ENCODE measurements around the gene C5orf46.
A peak's percentile ranks its signal among the peaks of the same experiment; 100 is the strongest.
"Not testable (repeated sequence)": the region's sequence is repeated elsewhere in the genome, so short reads cannot be mapped to it uniquely, and the experiment has no call there.

The C5orf46 gene

DNA sequence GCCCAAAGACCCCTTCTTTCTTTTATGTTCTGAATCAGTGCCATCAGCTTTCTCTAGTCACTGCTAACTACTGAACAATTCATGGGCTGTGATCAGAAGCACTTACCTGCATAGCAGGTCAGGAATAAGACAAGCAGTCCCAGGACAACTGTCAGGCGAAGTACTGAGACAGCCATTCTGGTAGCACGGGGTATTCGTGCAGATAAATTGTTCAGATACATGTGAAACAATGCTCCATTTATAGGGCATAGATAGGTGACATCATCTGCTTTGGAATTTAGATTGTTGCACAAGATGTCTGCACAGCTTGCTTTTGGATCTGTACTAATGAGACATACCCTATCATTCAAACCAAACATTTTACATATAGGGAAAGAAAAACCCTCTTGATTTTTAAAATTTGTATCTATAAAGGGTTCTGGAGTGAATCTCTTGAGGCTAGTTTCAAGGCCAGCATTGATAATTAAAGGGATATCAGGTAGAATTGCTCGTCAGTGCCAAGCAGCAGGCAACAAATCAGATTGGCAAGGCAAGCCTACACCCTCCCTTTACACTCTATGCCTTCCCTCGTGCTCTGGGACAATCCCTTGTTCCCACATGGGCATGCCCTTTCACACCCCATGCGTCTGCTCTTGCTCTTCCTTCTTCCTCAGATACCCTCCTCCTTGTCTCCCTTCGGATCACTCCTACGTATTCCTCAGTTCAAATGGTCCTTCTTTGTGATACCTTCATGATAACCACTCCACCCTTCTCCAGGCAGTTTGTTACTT lies at the start of gene C5orf46:
Gene C5orf46 (minus strand): TSS at position 213 of the 770 bp plus-strand sequence. CDS start 37 bp downstream, at position 176.
- peak; percentile 17 for DNase-seq (ENCODE audit: low spot score)

DNA sequence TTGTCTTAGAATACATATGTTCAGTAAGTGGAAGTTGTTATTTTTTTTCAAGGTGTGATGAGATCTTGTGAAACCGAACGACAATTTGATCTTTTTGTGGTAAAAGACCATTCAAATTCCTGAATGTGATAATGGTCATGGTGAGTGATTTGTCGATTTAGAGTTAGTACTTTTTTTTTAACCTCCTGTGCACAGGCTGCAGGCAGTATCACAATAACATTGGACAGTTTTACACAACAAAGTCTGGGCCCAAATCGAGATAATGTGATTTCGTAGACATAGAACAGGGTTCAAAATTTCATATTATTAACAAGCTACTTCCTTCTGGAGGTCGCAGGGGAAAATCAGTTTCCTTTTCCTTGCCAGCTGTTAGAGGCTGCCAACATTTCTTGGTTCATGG lies 48.6 kb upstream of the C5orf46 start:
- no peak for DNase-seq (ENCODE audit: low spot score)

DNA sequence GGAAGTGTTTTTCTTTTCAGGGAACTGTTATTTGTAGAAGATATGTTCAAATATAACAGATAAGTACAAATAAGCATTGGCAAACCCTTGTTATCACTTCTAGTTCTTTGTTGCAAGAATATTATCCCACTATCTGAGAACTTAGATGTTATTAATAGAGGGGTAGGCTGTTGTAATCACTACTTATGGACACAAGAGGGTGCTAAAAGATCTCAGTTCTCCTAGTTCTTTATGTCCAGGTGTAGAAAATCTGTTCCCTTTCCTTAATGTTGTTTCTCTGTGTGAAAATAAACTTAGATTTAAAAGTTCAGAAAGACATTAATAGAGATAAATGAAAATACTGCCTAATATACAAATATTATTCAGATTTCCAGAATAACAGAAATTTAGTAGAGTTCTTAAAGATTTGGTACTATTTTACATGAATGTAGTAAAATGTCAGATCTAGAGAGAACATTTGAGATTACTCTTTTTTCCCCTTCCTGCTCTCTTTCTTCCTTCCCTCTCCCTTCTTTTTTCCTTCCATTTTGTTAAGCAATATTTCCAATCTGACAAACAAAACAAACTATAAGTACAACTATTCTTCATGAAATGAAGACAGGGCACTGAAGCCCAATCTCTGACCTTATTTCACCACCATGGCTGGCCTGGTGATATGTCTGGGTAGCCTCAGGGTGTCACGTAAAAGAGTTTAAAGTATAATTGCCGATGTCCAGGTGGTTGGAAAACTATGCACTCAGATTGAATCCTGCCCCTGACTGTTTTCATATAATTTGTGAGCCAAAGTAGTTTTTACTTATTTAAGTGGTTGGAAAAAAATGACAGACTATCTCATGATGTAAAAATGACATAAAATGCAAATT lies 43.6 kb upstream of the C5orf46 start:
- peak; percentile 46 for DNase-seq (ENCODE audit: low spot score)

DNA sequence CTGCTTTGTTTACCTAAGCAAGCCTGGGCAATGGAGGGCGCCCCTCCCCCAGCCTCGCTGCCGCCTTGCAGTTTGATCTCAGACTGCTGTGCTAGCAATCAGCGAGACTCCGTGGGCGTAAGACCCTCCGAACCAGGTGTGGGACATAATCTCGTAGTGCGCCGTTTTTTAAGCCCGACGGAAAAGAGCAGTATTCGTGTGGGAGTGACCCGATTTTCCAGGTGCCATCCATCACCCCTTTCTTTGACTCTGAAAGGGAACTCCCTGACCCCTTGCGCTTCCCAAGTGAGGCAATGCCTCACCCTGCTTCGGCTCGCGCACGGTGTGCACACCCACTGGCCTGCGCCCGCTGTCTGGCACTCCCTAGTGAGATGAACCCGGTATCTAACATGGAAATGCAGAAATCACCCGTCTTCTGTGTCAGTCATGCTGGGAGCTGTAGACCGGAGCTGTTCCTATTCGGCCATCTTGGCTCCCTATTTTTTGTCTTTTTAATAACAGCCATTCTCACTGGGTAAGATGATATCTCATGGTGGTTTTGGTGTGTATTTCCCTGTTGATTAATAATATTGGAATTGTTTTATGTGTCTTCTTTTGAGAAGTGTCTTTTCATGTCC lies 40.4 kb upstream of the C5orf46 start:
- DNase-seq (ENCODE audit: low spot score), result not testable (repeated sequence)

DNA sequence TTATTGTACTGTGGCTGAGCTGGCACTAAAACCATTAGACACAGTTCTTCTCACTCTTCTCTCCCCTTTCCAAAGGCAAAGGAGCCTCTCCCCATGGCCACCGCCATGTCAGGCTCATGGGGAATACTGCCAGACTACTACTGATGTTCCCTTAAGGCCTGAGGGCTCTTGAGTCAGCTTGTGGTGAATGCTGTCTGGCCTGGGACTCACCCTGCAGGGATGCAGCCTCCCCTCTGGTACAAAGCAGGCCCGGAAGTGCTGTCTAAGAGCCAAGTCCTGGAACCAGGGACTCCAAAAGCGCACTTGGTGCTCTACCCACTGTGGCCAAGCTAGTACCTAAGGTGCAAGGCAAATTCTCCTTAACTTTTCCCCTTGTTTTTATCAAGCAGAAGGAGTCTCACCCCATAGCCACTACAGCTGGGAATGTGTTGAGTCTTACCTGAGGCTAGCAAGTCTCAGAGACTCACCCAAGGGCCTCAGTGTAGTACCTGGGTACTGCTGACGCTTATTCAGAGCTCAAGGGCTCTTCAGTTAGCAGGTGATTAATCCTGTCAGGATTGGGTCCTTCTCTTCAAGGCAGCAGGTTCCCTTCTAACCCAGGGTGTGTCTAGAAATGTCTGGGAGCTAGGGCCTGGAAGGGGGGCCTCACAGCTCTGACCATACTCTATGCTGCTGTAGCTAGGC lies 33.2 kb upstream of the C5orf46 start:
- no peak for DNase-seq (ENCODE audit: low spot score)

DNA sequence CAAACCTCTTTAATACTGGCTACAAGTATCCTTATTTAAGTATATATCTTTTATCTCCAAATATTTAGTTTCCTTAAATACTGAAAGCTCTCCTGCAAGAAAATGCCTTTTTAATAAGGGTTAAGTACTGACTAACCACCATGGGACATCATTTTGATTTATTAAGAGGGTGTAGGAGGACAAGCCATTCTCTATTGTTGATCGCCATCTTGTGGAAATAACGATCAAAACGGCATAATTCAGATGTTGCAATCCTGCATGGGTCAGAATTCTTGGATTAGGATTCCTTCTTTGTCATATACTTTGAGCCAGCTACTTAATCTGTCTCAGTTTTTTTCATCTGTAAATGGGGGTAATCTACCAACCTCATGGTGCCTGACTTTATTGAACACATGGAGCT lies 28.7 kb upstream of the C5orf46 start:
- peak; percentile 70 for DNase-seq (ENCODE audit: low spot score)

DNA sequence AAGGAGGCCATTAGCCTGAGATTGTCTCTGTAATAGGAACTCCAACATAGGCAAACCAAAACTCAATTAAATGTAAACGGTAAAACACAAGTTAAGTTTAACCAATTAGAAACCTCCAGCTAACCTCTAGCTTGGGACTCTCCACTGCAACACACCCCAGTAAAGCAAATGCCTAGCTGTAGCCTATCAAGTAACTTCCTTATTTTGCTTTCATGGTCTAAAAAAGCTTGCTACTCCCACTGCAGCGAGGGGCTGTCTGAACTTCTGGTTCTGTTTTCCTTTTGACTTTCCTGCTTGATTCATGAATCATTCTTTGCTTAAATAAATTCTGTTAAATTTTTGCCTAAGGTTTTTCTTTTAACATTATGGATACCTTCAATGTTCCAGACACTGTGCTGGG lies 24.4 kb upstream of the C5orf46 start:
- DNase-seq (ENCODE audit: low spot score), result peak; percentile 37

DNA sequence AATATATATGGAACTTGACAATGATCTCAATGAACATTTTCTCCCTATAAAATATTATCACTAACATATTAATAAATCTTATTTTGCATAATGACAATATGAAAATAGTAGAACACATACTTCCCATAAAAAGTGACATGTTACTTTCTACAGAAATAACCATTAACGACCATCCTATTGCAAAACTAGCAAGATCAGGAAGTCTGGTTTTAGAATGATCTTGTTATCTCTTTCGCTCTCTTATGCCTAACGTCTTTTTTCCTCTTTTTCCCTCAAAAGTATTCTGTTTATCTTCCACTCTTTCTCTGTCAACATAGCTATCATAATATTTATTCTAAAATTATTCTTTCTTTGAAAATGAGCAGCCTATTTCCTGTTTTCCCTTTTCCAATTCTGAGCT lies 21.6 kb upstream of the C5orf46 start:
- DNase-seq (ENCODE audit: low spot score), result no peak

DNA sequence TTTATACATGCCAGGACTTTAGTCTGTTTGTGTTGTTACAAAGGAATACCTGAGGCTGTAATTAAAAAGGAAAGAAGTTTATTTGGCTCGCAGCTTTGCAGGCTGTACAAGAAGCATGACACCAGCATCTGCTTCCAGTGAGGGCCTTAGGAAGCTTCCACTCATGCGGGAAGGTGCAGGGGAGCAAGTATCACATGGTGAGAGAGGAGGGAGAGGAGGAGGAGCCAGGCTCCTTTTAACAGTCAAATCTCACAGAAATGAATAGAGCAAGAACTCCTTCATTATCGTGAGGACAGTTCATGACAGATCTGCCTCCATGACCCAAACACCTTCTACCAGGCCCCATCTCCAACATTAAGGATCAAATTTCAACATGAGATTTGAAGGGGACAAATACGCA lies 18.7 kb upstream of the C5orf46 start:
- no peak for DNase-seq (ENCODE audit: low spot score)

DNA sequence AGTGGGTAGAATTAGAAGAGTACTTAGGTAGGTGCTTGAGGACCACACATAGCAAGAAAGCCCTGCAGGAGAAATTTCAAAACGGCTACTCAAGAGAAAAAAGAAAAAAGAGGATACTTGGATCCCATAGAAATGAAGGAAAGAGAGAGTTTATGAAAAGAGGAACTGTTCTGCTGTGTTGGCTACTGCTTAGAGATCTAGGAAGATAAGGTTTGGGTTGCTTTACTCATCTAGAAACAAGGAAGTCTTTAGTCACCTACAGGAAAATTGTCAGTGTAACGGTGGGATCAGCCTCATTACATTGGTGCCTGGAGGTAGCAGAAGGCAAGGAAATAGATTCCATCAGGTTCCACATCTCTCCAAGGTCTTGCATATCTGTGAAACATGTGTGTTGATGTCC lies 14.8 kb upstream of the C5orf46 start:
- DNase-seq (ENCODE audit: low spot score), result no peak

DNA sequence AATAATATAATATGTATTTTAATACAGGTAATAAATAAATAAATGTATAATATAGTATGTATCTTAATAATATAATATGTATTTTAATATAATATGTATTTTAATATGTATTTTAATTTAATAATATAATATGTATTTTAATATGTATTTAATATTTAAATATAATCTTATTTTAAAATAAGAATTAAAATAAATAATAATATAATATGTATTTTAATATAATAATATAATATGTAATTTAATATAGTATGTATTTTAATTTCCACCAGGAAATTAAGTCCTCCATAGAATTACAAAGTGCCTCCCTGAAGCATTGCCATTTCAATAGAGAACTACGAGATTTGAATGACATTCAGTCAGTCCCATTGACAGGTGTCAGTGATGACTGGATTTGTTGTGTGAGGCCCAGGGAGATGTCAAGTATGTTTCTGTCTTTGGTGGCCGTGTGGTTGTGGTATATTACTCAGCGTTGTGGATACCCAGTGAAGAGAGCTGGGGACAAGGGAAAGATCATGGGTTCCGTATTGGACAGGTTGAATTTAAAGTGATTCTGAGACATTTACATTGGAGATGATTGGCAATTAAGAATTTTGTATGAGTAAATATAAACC lies 14.2 kb upstream of the C5orf46 start:
- no peak for DNase-seq (ENCODE audit: low spot score)

DNA sequence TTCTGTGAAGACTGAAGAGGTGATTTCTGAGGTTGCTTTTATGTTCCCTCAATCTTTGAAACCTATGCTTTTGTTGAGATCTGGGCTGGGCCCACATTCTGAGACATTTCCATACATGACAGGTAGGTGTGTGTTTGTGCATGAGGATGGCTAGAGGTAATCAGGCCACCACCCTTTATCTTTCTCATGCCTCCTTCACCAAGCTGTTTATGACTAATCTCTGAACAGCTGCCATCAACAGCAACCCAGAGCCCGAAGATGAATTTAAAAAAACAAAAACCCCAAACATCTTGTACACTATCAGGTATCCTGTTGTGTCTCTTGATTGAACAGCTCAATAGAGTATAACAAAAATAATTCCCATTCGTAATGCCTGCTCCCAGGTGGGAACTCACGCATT lies 12.6 kb upstream of the C5orf46 start:
- no peak for DNase-seq (ENCODE audit: low spot score)

DNA sequence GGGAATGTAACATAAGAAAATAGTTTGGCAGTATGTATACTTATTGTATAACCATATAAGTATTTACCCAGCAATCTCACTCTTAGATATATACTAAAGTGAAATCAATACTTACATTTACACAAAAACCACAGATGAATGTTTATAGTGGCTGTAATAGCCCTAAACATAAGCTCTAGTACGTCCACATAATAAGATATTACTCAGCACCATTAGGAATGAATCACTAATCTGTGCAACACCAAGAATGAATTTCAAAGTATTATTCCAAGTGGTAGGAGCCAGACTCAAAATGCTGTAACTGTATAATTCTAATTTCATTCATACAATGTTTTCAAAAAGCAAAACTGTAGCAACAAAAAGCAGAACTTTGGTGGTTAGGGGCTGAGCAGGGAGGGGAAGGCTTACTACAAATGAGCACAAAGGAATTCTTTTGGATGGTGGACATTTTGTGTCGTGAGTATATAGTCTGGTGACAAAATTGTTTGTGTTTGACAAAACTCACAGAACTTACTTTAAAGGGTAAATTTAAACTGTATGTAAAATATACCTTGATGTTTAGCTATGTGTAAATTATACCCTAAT lies 11.9 kb upstream of the C5orf46 start:
- DNase-seq (ENCODE audit: low spot score), result no peak

DNA sequence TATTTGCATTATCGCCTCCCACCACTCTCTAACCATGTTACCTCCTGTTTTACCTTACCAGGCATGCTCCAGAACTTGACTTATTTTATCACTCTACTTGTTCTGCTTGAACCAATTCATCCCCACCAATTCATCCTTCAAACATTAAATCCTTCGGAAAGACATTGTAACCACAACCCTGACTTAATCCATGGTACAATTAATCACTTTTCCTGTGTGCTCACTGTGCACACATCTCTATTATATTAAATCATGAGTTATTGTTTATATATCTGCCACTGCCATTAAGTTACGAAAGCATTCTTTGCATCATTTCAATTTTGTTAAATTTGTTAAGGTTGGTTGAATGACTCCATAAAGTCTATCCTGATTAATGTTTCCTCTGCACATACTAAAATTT lies 7.4 kb upstream of the C5orf46 start:
- DNase-seq (ENCODE audit: low spot score), result no peak

DNA sequence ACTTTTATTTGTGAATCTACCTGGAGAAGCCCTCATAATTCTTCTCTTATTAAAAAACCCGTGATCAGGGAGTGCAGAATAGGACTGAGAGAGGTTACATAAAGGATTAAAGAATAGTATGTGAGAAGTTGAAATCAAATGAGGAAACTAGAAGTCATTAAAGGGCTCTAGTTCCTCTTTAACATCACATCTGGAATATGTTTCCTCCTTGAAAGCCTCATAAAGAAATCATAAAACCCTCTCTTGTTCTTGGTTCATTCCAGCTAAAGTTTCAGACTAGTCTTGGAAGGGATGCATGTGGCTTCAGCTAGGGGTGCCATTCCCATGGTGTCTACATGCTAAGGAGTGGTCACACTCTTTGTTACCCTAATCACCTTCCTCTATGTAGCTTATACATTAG lies 5.7 kb upstream of the C5orf46 start:
- no peak for DNase-seq (ENCODE audit: low spot score)

DNA sequence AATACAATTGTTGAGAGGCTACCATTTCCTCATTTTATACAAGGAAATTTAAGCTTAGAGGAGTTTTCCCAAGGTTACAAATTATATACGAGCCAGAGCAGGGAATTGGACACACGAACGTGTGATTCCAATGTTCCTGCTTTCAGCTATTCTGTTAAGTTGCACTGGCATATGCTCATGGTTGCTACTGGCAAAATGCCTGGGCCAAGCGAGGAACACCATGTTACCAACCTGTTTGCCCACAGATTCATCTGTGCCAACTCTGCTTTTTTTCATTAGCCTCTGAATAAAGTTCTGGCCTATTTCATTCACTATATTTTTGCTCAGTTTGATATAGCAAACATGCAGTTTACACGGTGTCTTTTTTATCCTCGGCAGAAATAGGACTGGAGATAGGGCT lies 5.1 kb upstream of the C5orf46 start:
- peak; percentile 53 for DNase-seq (ENCODE audit: low spot score)

DNA sequence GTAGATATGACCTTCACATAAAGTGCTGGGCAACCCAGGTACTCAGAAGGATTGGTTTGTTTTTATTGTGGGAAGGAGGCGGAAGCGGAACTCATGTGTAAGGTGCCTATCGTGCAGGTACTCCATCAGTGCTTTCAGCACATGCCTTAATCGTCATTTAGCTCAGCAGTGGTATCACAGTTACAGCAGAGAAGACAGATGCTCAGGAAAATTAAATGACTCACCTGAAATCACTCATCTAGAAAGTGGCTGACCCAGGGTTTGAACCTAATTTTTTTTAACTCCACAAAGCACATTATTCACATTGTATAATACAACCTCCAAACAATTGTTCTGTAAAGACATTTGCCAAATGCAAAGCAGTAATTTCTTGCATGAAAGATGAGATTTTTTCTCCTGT lies 2.2 kb downstream of the C5orf46 start:
- DNase-seq (ENCODE audit: low spot score), result no peak

DNA sequence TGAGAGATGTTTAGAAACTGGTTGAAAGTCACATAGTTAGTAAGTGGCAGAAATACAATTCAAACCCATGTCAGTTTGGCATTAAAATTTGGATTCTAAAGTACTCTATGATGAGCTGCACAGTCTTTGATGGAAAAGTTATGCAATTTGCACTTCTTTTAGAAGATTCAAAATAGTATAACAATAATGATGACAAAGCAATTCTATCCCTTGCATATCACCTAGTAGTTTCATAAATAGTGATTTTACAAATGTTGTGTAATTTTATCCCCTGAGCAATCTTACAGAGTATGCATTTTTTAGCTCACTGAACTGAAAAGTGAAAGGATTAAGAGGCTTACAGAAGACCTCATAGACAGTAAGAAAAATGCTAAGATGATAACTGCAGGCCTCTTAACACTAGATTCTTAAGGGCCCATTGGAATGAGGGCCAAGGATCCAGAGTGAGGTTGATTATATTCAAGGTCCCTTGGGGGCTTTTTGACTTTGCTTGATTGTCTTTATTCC lies 3.7 kb downstream of the C5orf46 start:
- DNase-seq (ENCODE audit: low spot score), result no peak

DNA sequence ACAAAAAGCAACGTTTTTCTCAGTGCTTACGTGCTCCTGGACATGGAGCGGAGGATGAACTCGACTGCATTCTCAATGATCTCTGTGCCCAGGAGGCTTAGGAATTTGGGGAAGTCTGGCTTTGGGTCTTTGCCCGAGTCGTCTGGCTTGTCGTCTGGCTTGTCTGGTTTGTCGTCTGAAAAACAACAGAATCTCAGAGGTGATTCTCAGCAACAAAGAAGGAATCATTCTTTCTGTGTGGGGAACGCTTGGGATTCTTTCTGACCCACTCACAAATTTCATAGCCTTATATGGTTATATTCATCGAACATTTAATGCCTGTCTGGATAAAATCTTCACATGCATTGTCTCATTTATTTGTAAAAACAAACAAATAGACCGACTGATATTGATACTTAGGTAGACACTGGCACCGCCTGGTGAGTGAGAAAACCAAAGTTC lies 4.7 kb downstream of the C5orf46 start:
- peak; percentile 7 for DNase-seq (ENCODE audit: low spot score)

DNA sequence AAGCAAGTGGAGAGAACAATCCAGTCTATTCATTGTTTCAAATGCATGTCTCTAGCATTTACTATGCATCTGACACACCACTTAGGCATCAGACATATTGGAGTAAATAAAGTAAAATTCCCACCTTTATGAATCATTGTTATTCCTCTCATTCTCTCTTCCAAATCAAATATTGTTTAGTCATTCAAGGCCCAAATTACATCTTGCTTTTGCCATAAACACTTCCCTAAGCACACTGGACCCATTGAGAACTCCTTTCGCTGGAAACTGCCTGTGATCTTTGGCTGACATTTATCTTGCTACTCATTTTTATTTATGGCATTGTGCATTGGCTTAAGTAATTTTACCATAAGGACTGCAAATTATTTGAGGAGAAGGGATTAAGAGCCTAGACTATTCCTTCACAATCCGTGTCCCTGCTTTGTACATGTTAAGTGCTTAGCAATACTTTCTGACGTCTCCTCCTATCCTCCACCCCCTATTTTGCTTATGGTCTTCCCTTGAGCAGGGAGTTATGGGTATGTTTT lies 7.4 kb downstream of the C5orf46 start:
- no peak for DNase-seq (ENCODE audit: low spot score)

DNA sequence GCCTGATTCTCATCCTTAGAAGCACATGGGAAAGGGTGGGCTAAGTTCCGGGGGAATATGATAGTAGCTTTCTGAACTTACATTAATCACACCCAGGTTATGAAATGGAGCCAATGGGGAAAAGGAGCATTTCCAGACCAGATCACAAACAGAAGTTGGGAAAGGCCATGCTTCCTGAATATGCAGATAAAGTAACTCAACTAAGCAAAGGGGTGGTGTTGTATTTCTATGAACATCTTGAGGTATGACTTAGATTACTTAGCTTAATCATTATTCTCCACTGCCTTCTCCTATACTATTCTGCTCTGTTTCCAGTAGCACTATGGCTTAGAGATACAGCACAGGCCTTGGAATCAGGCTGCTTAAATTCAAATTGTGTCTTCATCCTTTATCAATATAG lies 10.5 kb downstream of the C5orf46 start:
- DNase-seq (ENCODE audit: low spot score), result no peak
